ENCODE data around the gene KRT40. TPM values are rescaled to one million over a fixed set of nuclear protein-coding genes. Genes with fewer than 3 reads are reported as not detected.
A peak's percentile ranks its signal among the peaks of the same experiment; 100 is the strongest.

The KRT40 gene
- total RNA-seq, 1 donor from 2014 or later = 0.16 TPM

GRCh38 chr17:40986920-40987319, 2.8 kb upstream of the KRT40 start:
- Mint-ChIP-seq H3K27me3 (ENCODE audit: low read depth) (no peaks in the 10 kb centered on the region), H3K36me3 (no peaks in the 10 kb centered on the region), H3K27ac (no peak overlapping the region), H3K9me3 (peaks cover 5% of the 10 kb centered on the region), H3K4me3 (no peak overlapping the region), H3K4me1 (peaks cover 9% of the 10 kb centered on the region)
- no peak for DNase-seq (ENCODE audit: low spot score in 2 of 2, unreplicated experiment in 2 of 2)
- no peak for TF ChIP-seq CTCF (IDR thresholded peaks at IDR 0.05; ENCODE audit: unreplicated experiment)

GRCh38 chr17:40981115-40981514, 3.0 kb downstream of the KRT40 start:
- H3K27ac Mint-ChIP-seq = peak overlapping the region; percentile 25
- no peak overlapping the region for H3K4me3 Mint-ChIP-seq
- no peak for DNase-seq (ENCODE audit: low spot score in 2 of 2, unreplicated experiment in 2 of 2)
- H3K4me1 Mint-ChIP-seq = peaks cover 25% of the 10 kb centered on the region
- H3K9me3 Mint-ChIP-seq = no peaks in the 10 kb centered on the region
- no peak for TF ChIP-seq CTCF (IDR thresholded peaks at IDR 0.05; ENCODE audit: unreplicated experiment)
- no peaks in the 10 kb centered on the region for H3K36me3 Mint-ChIP-seq
- H3K27me3 Mint-ChIP-seq (ENCODE audit: low read depth) = no peaks in the 10 kb centered on the region

- H3K27ac Mint-ChIP-seq = peak overlapping the region; percentile 25
- H3K36me3 Mint-ChIP-seq = no peaks in the 10 kb centered on the region
- no peak overlapping the region for H3K4me3 Mint-ChIP-seq
- peaks cover 24% of the 10 kb centered on the region for H3K4me1 Mint-ChIP-seq
- no peak for DNase-seq (ENCODE audit: low spot score in 2 of 2, unreplicated experiment in 2 of 2)
- no peaks in the 10 kb centered on the region for H3K27me3 Mint-ChIP-seq (ENCODE audit: low read depth)
- H3K9me3 Mint-ChIP-seq = no peaks in the 10 kb centered on the region
- TF ChIP-seq CTCF (IDR thresholded peaks at IDR 0.05; ENCODE audit: unreplicated experiment) = no peak
Observed at GRCh38 chr17:40980596-40980995, 3.5 kb downstream of the KRT40 start.

- no peaks in the 10 kb centered on the region for H3K36me3 Mint-ChIP-seq
- no peak overlapping the region for H3K4me3 Mint-ChIP-seq
- no peak for TF ChIP-seq CTCF (IDR thresholded peaks at IDR 0.05; ENCODE audit: unreplicated experiment)
- H3K27ac Mint-ChIP-seq = no peak overlapping the region
- no peaks in the 10 kb centered on the region for H3K9me3 Mint-ChIP-seq
- no peaks in the 10 kb centered on the region for H3K27me3 Mint-ChIP-seq (ENCODE audit: low read depth)
- H3K4me1 Mint-ChIP-seq = peaks cover 22% of the 10 kb centered on the region
- DNase-seq (ENCODE audit: low spot score in 2 of 2, unreplicated experiment in 2 of 2) = no peak
Observed at GRCh38 chr17:40980117-40980516, 4.0 kb downstream of the KRT40 start.

- Mint-ChIP-seq H3K27me3 (ENCODE audit: low read depth) (no peaks in the 10 kb centered on the region), H3K36me3 (no peaks in the 10 kb centered on the region), H3K4me3 (no peak overlapping the region), H3K9me3 (no peaks in the 10 kb centered on the region), H3K27ac (peak overlapping the region; percentile 89), H3K4me1 (peaks cover 22% of the 10 kb centered on the region)
- no peak for TF ChIP-seq CTCF (IDR thresholded peaks at IDR 0.05; ENCODE audit: unreplicated experiment)
- no peak for DNase-seq (ENCODE audit: low spot score in 2 of 2, unreplicated experiment in 2 of 2)
Observed at GRCh38 chr17:40978575-40979151, 5.5 kb downstream of the KRT40 start.

GRCh38 chr17:40975516-40975915, 8.6 kb downstream of the KRT40 start:
- H3K4me1 Mint-ChIP-seq = peaks cover 15% of the 10 kb centered on the region
- no peak for TF ChIP-seq CTCF (IDR thresholded peaks at IDR 0.05; ENCODE audit: unreplicated experiment)
- H3K4me3 Mint-ChIP-seq = no peak overlapping the region
- no peaks in the 10 kb centered on the region for H3K27me3 Mint-ChIP-seq (ENCODE audit: low read depth)
- H3K36me3 Mint-ChIP-seq = no peaks in the 10 kb centered on the region
- no peak overlapping the region for H3K27ac Mint-ChIP-seq
- no peak for DNase-seq (ENCODE audit: low spot score in 2 of 2, unreplicated experiment in 2 of 2)
- no peaks in the 10 kb centered on the region for H3K9me3 Mint-ChIP-seq

Measured in mesothelial cell of epicardium (in vitro differentiated cells).